GM19193 (cell line): ENCODE results near the gene MMP24.

Experiments used
- POLR2A ChIP-seq: IDR thresholded peaks from 4 replicates; pipeline ENCODE4 v1.6.1; 2011; ENCODE audit not compliant: insufficient read depth, insufficient read length; ENCODE audit errors: extremely low read depth

MMP24 gene

GRCh38 chr20:35243986-35244385 lies 17.5 kb downstream of the MMP24 start:
- no peak for TF ChIP-seq POLR2A

GRCh38 chr20:35246723-35247122 lies 20.2 kb downstream of the MMP24 start:
- no peak for TF ChIP-seq POLR2A

- TF ChIP-seq POLR2A, result no peak
Observed at GRCh38 chr20:35248641-35249475, 22.4 kb downstream of the MMP24 start.

GRCh38 chr20:35251613-35251940 lies 25.1 kb downstream of the MMP24 start:
- TF ChIP-seq POLR2A, result no peak

- TF ChIP-seq POLR2A, result no peak
Observed at GRCh38 chr20:35252037-35252461, 25.6 kb downstream of the MMP24 start.

GRCh38 chr20:35253010-35253409 lies 26.5 kb downstream of the MMP24 start:
- no peak for TF ChIP-seq POLR2A

- TF ChIP-seq POLR2A, result no peak
Observed at GRCh38 chr20:35254448-35254999, 28.0 kb downstream of the MMP24 start.

GRCh38 chr20:35257175-35257909 lies 30.9 kb downstream of the MMP24 start:
- no peak for TF ChIP-seq POLR2A

GRCh38 chr20:35260426-35260825 lies 33.9 kb downstream of the MMP24 start:
- TF ChIP-seq POLR2A, result no peak

GRCh38 chr20:35263532-35264341 lies 37.2 kb downstream of the MMP24 start:
- TF ChIP-seq POLR2A, result no peak

GRCh38 chr20:35264755-35265154 lies 38.3 kb downstream of the MMP24 start:
- TF ChIP-seq POLR2A, result no peak

- no peak for TF ChIP-seq POLR2A
Observed at GRCh38 chr20:35267092-35267491, 40.6 kb downstream of the MMP24 start.

GRCh38 chr20:35269055-35269781 lies 42.7 kb downstream of the MMP24 start:
- no peak for TF ChIP-seq POLR2A
